Measurements from ENCODE around the gene ZNF367.

GRCh38 chr9:96417661-96418082, 498 bp downstream of the ZNF367 start:
- no peak for TF ChIP-seq CTCF (IDR thresholded peaks at IDR 0.05)
- no peak for TF ChIP-seq POLR2A (IDR thresholded peaks at IDR 0.05)

All from body of pancreas (tissue), 4 donors.